Cardiac fibroblast (primary cell): ENCODE data around the gene CPNE6.
A peak's percentile ranks its signal among the peaks of the same experiment; 100 is the strongest.
"Not testable (repeated sequence)": the region's sequence is repeated elsewhere in the genome, so short reads cannot be mapped to it uniquely, and the experiment has no call there.

Source experiments
- DNase-seq, 2 donors: peaks; one replicate each; pipeline versions ENCODE4 v3.0.0 to v3.0.0-alpha.2; 2010; ENCODE audit warnings: low read depth in 2 of 2
- H3K4me3 ChIP-seq, 2 donors: replicated peaks in 1 of 2; 1 replicate in 1 of 2; 2 replicates in 1 of 2; pipeline ENCODE4 v1.5.1; 2011; ENCODE audit warnings: low read depth in 2 of 2, low read length in 2 of 2, mild to moderate bottlenecking in 2 of 2, moderate library complexity in 1 of 2
- TF ChIP-seq, protein P1 (sequence below): IDR thresholded peaks from one replicate; pipeline ENCODE4 v1.5.1; 2011; ENCODE audit warnings: low read depth, mild to moderate bottlenecking, low read length, inconsistent platforms

The CPNE6 gene

DNA sequence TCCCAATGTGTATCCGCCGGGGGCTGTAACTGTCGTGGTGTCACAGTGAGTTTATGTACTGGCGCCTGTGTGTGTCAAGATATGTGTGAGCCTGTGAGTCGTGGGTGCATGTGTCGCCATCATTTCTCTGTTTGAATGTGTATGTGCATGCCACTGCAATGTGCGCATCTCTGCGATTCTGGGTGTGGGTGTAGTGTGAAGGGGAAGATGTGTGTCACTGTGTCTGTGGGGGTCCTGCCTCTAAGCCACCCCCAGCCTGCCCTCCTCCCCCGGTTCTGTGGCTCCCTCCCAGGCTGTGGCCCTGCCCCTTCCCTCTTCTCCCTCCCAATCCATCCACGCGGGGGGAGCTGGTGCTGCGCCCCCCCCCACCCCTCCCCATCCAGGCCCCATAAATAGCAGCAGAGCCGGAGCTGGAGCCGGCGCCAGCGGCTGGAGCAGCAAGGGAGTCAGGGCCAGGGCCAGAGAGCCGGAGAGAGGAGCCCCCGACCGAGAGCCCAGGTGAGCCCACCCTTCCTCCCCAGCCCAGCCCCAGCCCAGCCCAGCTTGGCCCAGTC lies at the start of gene CPNE6:
Gene CPNE6, plus strand, starts transcription at position 419 of the 554 bp plus-strand sequence. CDS start 1,375 bp downstream, outside the sequence.
- TF ChIP-seq, protein P1, sequence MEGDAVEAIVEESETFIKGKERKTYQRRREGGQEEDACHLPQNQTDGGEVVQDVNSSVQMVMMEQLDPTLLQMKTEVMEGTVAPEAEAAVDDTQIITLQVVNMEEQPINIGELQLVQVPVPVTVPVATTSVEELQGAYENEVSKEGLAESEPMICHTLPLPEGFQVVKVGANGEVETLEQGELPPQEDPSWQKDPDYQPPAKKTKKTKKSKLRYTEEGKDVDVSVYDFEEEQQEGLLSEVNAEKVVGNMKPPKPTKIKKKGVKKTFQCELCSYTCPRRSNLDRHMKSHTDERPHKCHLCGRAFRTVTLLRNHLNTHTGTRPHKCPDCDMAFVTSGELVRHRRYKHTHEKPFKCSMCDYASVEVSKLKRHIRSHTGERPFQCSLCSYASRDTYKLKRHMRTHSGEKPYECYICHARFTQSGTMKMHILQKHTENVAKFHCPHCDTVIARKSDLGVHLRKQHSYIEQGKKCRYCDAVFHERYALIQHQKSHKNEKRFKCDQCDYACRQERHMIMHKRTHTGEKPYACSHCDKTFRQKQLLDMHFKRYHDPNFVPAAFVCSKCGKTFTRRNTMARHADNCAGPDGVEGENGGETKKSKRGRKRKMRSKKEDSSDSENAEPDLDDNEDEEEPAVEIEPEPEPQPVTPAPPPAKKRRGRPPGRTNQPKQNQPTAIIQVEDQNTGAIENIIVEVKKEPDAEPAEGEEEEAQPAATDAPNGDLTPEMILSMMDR: no peak
- no peak for DNase-seq
- H3K4me3 ChIP-seq: no peak within 1 kb of the TSS

DNA sequence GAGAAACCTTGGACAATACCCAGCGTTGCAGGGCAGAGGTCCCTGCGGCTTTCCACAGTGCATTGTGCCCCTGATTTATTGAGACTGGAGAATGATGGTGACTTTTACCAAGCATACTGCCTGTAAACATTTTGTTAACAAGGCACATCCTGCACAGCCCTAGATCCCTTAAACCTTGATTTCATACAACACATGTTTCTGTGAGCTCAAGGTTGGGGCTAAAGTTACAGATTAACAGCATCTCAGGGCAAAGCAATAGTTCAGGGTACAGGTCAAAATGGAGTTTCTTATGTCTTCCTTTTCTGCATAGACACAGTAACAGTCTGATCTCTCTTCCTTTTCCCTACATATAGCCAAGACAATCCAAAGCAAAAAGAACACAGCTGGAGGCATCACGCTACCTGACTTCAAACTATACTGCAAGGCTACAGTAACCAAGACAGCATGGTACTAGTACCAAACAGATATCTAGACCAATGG lies 46.4 kb upstream of the CPNE6 start:
- not testable (repeated sequence) for H3K4me3 ChIP-seq, DNase-seq

DNA sequence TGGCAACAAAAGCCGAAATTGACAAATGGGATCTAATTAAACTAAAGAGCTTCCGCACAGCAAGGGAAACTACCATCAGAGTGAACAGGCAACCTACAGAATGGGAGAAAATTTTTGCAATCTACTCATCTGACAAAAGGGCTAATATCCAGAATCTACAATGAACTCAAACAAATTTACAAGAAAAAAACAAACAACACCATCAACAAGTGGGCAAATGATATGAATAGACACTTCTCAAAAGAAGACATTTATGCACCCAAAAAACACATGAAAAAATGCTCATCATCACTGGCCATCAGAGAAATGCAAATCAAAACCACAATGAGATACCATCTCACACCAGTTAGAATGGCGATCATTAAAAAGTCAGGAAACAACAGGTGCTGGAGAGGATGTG lies 41.7 kb upstream of the CPNE6 start:
- not testable (repeated sequence) for DNase-seq

DNA sequence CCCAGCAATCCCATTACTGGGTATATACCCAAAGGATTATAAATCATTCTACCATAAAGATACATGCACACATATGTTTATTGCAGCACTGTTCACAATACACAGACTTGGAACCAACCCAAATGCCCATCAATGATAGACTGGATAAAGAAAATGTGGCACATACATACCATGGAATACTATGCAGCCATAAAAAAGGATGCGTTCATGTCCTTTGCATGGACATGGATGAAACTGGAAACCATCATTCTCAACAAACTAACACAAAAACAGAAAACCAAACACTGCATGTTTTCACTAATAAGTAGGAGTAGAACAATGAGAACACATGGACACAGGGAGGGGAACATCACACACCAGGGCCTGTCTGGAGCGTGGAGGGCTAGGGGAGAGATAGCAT lies 40.0 kb upstream of the CPNE6 start:
- not testable (repeated sequence) for DNase-seq, H3K4me3 ChIP-seq

More for the DNA sequence above, 41.7 kb upstream of the CPNE6 start:
- not testable (repeated sequence) for H3K4me3 ChIP-seq

DNA sequence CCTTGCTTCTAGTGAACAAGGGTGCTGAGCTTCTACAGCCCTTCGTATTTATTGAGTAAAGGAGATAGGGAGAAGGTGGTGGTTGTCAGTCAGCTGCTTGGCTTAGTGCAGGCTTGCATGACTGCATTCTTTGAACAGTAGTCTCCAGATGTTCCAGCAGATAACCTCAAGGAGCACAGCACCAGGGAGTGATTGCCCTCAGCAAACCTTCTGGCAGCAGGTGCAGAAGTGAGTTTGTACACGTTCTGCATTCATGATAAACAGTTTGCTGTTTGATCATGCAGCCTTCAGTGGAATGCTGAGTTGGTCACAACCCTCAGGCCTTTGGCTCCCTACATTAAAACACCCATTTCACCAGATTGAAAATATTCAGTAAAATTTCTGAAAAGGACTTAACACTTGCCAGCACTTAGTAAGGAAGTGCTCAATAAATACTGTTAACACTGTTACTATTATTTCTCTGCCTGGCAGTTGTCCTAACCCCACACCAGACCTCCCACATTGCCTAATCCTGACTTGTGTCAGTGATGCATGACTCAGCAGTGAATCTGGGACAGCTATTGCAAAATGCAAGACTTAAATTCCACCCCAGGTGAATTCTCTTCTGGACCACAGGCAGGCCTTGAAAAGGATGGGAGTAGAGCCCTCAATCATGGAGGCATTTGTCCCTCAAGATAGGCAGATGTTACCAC lies 38.5 kb upstream of the CPNE6 start:
- H3K4me3 ChIP-seq: no peak overlapping the region
- TF ChIP-seq, protein P1: no peak
- DNase-seq: peak; percentile 89 to 94

DNA sequence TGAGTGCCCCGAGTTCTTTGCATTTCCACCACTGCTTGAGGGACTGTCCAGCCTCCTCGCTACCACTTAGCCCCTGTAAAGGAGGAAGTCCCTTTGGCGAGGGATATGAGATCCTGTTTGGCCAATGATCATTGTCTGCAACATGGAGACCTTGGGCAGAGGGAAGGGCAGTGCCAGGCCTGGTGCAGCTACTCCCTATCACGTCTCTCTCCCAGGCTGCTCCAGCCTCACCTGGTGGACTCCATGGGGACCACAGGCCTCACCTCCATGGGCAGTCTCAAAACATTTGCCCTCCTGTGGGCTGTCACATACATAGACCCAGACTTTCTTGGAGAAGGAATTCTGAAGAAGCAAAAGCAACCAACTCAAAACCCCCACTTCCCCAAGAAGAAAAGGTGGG lies 35.6 kb upstream of the CPNE6 start:
- not testable (repeated sequence) for DNase-seq
- H3K4me3 ChIP-seq: peak overlapping the region in 1 of 2 donors; percentile 58

DNA sequence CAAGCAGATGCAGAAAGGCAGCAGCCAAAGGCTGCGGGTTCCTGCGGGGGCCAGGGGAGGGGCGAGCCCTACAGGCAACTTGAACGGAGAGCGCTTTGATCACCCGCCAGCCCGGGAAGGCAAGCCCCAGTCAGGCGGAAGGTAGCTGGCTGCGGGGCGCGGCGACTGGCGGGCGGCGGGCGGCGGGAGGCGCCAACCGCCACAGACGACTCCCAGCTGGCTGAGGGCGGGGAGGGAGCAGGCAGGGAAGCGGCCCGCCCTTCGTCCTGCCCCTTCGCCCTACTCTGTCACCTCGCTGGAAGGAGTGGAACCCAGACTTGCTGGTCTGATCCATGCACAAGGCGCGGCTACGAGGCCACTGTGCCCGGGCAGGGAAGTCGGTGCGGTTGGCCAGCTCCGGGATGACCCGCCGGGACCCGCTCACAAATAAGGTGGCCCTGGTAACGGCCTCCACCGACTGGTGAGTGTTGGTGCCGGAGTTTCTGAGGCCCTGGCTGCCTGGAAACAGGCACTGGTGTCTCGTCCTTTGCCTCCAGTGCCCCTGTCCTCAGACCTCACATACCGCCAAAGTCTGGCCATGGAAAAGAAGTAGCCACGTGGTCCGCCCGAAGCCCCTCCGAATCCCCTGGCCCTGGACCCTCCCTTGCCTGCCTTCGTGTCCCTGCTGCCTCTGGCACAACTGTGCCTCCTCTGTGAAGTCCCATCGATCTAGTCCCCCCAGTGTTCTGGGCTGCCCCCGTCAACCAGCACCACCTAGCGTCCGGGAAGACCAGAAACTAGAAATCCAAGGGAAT lies 35.0 kb upstream of the CPNE6 start:
- peak overlapping the region; percentile 53 to 58 for H3K4me3 ChIP-seq
- TF ChIP-seq, protein P1: peak; percentile 84
- DNase-seq: peak; percentile 66 to 74

DNA sequence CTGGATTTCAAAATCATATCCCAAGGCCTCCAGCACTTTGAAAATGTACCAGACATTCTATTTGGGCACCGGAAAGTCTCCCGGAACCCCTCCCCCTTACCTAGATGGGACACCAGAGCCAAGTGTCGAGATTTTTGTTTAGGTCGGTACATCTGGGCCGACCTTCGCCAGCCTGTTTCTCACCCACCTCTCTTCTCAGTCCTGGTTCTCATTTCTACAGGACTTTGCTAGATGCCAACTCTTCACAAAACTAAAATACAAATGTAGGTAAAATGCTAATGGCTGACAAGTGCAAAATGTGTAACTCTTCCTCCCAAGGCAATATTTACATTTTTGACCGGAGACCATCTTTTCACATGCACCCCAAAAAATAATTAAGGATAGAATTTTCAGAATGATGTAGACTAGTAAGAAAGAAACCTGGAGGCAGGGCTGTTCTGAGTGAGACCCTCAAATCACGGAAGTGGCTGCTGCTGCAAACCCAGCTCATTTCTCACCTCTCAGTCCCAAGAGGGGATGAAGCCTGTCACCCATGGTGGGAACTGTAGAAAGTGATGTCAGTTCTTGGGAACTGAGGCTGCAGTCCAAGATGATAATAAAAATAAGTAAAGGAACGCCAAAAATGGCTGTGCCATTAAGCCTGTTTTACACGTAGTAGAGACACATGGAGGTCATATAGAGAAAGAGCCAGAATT lies 34.3 kb upstream of the CPNE6 start:
- DNase-seq: not testable (repeated sequence)

DNA sequence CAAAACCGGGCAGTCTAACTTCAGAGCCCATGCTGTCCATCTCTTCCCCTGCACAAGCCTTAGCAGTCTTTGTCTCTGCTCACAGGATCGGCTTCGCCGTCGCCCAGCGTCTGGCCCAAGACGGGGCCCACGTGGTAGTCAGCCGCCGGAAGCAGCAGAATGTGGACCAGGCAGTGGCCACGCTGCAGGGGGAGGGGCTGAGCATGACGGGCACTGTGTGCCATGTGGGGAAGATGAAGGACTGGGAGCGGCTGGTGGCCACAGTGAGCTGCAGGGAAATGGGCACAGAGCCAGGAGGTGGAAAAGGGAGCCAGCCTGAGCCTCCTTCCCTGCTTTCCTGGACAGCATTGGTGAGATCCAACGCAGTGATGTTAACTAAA lies 33.7 kb upstream of the CPNE6 start:
- H3K4me3 ChIP-seq: no peak overlapping the region
- TF ChIP-seq, protein P1: no peak
- DNase-seq: no peak

More for the DNA sequence above, 34.3 kb upstream of the CPNE6 start:
- peak overlapping the region in 1 of 2 donors; percentile 58 for H3K4me3 ChIP-seq
